ENCODE data around the gene ZNF581. TPM values are rescaled to one million over a fixed set of nuclear protein-coding genes. Genes with fewer than 3 reads are reported as not detected.

Gene ZNF581
- total RNA-seq, 2 experiments from 2014 or later = 24.1 to 25.5 TPM

DNA sequence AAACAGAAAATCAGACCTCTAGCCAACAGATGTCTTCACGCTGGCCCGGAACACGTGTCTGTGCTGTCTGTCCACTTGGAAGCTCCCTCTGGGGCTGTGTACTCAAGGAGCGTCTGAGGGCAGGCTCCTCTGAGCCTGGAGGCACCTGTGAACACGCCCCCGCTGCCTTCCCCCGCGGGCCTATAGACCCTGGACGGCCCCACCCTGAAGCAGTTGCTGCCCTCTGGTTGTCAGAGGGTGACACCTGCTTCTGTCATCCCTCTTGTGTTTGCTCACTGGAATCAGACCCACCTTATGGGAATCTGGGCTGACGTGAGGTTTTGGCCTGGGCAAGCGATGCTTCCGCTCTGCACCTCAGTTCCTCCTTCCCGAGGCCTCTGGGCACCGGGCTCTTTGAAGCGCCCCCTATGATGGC is 50.8 kb downstream of the ZNF581 start:
- no peak for DNase-seq
- H3K36me3 Mint-ChIP-seq (ENCODE audit: low read depth) = peaks cover 22% of the 10 kb centered on the region
- H3K27me3 Mint-ChIP-seq = no peaks in the 10 kb centered on the region
- H3K4me3 Mint-ChIP-seq = no peak overlapping the region
- H3K9me3 Mint-ChIP-seq = no peaks in the 10 kb centered on the region
- ChIA-PET POLR2A (no interaction called here), CTCF (no interaction called here)
- no peaks in the 10 kb centered on the region for H3K4me1 Mint-ChIP-seq
- no peak overlapping the region for H3K27ac Mint-ChIP-seq

DNA sequence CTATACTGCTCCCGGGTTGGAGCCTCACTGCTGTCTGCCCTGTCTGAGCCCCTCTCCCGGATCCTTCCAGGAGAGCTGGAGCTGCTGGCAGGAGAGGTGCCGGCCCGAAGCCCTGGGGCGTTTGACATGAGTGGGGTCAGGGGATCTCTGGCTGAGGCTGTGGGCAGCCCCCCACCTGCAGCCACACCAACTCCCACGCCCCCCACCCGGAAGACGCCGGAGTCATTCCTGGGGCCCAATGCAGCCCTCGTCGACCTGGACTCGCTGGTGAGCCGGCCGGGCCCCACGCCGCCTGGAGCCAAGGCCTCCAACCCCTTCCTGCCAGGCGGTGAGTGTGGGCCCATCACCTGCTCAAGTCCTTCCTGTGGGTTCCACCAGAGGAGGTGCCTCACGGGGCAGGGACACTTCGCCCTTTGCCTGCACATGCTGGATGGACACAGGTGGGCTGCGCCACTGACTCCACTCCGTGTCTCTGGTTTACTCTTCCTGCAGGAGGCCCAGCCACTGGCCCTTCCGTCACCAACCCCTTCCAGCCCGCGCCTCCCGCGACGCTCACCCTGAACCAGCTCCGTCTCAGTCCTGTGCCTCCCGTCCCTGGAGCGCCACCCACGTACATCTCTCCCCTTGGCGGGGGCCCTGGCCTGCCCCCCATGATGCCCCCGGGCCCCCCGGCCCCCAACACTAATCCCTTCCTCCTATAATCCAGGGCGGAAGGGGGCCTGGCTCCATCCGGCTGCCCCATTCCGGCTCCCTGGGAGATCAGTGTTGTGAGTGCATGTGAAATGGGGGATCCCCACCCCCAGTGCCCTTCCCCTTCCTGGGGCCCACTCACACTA is 51.4 kb downstream of the ZNF581 start:
- H3K27me3 Mint-ChIP-seq = no peaks in the 10 kb centered on the region
- DNase-seq = no peak
- no peak overlapping the region for H3K27ac Mint-ChIP-seq
- peaks cover 21% of the 10 kb centered on the region for H3K36me3 Mint-ChIP-seq (ENCODE audit: low read depth)
- POLR2A ChIA-PET = no interaction called here
- CTCF ChIA-PET = no interaction called here
- H3K4me3 Mint-ChIP-seq = no peak overlapping the region
- H3K4me1 Mint-ChIP-seq = no peaks in the 10 kb centered on the region
- H3K9me3 Mint-ChIP-seq = no peaks in the 10 kb centered on the region

Other genes with a start within 250 kb of the ZNF581 start
- gene UBE2S, start 235.9 kb upstream of the ZNF581 start, total RNA-seq = 100 to 1,000 TPM; 238 to 255 TPM
- not detected for gene SHISA7, start 200.3 kb upstream of the ZNF581 start, total RNA-seq
- gene ISOC2, start 182.0 kb upstream of the ZNF581 start, total RNA-seq = 10 to 100 TPM; 18.9 to 20.7 TPM
- not detected for gene C19orf85, start 178.9 kb upstream of the ZNF581 start, total RNA-seq
- gene ZNF628, start 167.0 kb upstream of the ZNF581 start, total RNA-seq = 1 to 10 TPM; 7.3 to 9.7 TPM
- 10 to 100 TPM; 11.7 TPM for gene NAT14, start 158.5 kb upstream of the ZNF581 start, total RNA-seq
- under 1 TPM; 0.42 to 0.98 TPM for gene SSC5D, start 155.2 kb upstream of the ZNF581 start, total RNA-seq
- not detected for gene SBK2, start 106.5 kb upstream of the ZNF581 start, total RNA-seq
- not detected for gene SBK3, start 98.1 kb upstream of the ZNF581 start, total RNA-seq
- 1 to 10 TPM; 7.0 to 8.0 TPM for gene ZNF579, start 62.8 kb upstream of the ZNF581 start, total RNA-seq
- gene FIZ1, start 44.1 kb upstream of the ZNF581 start, total RNA-seq = 10 to 100 TPM; 15.3 to 16.9 TPM
- 10 to 100 TPM; 31.2 to 32.9 TPM for gene ZNF524, start 43.4 kb upstream of the ZNF581 start, total RNA-seq
- 10 to 100 TPM; 14.2 TPM for gene ZNF865, start 38.0 kb upstream of the ZNF581 start, total RNA-seq
- 1 to 10 TPM; 4.3 to 5.8 TPM for gene ZNF784, start 19.1 kb upstream of the ZNF581 start, total RNA-seq
- gene ZNF580, start 2.6 kb upstream of the ZNF581 start, total RNA-seq = 10 to 100 TPM; 44.6 to 45.9 TPM
- gene CCDC106, start 4.6 kb downstream of the ZNF581 start, total RNA-seq = 1 to 10 TPM; 8.3 to 8.8 TPM
- gene U2AF2, start 11.4 kb downstream of the ZNF581 start, total RNA-seq = 100 to 1,000 TPM; 239 to 281 TPM
- 10 to 100 TPM; 50.8 to 64.2 TPM for gene EPN1, start 31.6 kb downstream of the ZNF581 start, total RNA-seq
- not detected for gene NLRP9, start 94.8 kb downstream of the ZNF581 start, total RNA-seq
- not detected for gene RFPL4A, start 115.4 kb downstream of the ZNF581 start, total RNA-seq
- gene RFPL4AL1, start 125.5 kb downstream of the ZNF581 start, total RNA-seq = not detected
- not detected for gene NLRP11, start 188.3 kb downstream of the ZNF581 start, total RNA-seq
- not detected for gene NLRP4, start 192.9 kb downstream of the ZNF581 start, total RNA-seq